Colonic mucosa (tissue), 4 donors: ENCODE measurements around the gene INTS3. TPM values are rescaled to one million over a fixed set of nuclear protein-coding genes. Genes with fewer than 3 reads are reported as not detected.

Experiments
- DNase-seq: peaks from one replicate; pipeline ENCODE4 v3.0.0-alpha.2; 2020
- H3K27ac ChIP-seq: fragments of 200-600 bp; one replicate; pipeline ENCODE4 v1.8.0; 2021
- H3K27me3 ChIP-seq: fragments of 200-600 bp; one replicate; pipeline ENCODE4 v1.8.0; 2021
- H3K36me3 ChIP-seq: fragments of 200-600 bp; one replicate; pipeline ENCODE4 v1.8.0; 2021
- H3K4me1 ChIP-seq: fragments of 200-600 bp; one replicate; pipeline ENCODE4 v1.8.0; 2021; ENCODE audit warnings: mild to moderate bottlenecking
- H3K4me3 ChIP-seq: fragments of 200-600 bp; one replicate; pipeline ENCODE4 v1.8.0; 2021
- H3K9ac ChIP-seq, 2 donors: one replicate each; pipeline ENCODE4 v1.7.0; 2013; ENCODE audit warnings: control low read depth in 2 of 2, low read depth in 2 of 2, low read length in 2 of 2
- H3K9me3 ChIP-seq: fragments of 200-600 bp; one replicate; pipeline ENCODE4 v1.8.0; 2021
- CTCF ChIP-seq: fragments of 200-600 bp; IDR thresholded peaks from one replicate; pipeline ENCODE4 v1.8.0; 2022; ENCODE audit warnings: antibody characterized with exemption, mild to moderate bottlenecking
- intact Hi-C: fragments of 100-400 bp; cut with DNase I; formaldehyde crosslinking; loops from one replicate; pipeline ENCODE4 v1.14.1; 2022
- total RNA-seq, 2 donors: library from RNA; stranded (reverse); fragmentation: NEBNext Ultra II Directional in 1 of 2; extraction: Animal tissue kit (Norgen Biotek cat#: 25700) in 1 of 2; gene quantifications; one replicate each; pipeline ENCODE4 v1.2.1, GENCODE V29; 2021
- donor health status: healthy.
- donor health status: DM: no; HTN: no; CAD: no.
- donor health status: DM: no; HTN: no; CAD: no.

INTS3 gene
- total RNA-seq, 2 donors from 2014 or later: 25.5 to 53.1 TPM

GRCh38 chr1:153795934-153796785, 68.3 kb downstream of the INTS3 start:
- no peak overlapping the region for H3K27ac ChIP-seq
- no peaks in the 10 kb centered on the region for H3K27me3 ChIP-seq
- H3K9me3 ChIP-seq: no peaks in the 10 kb centered on the region
- intact Hi-C loops: loop anchor here (2.0 kb wide), 1 partner anchor 191 kb away; the partner anchor contains the start of gene RAB13
- no peak overlapping the region for H3K9ac ChIP-seq
- no peaks in the 10 kb centered on the region for H3K4me1 ChIP-seq
- TF ChIP-seq CTCF: no peak
- H3K4me3 ChIP-seq: no peak overlapping the region
- H3K36me3 ChIP-seq: no peaks in the 10 kb centered on the region
- peak; percentile 17 for DNase-seq

GRCh38 chr1:153796786-153797659, 69.2 kb downstream of the INTS3 start:
- no peak overlapping the region for H3K9ac ChIP-seq
- intact Hi-C loops: loop anchor here (2.0 kb wide), 1 partner anchor 190 kb away; the partner anchor contains the start of gene RAB13
- no peaks in the 10 kb centered on the region for H3K27me3 ChIP-seq
- H3K4me1 ChIP-seq: no peaks in the 10 kb centered on the region
- no peak overlapping the region for H3K27ac ChIP-seq
- no peaks in the 10 kb centered on the region for H3K9me3 ChIP-seq
- no peaks in the 10 kb centered on the region for H3K36me3 ChIP-seq
- peak; percentile 92 for DNase-seq
- no peak overlapping the region for H3K4me3 ChIP-seq
- TF ChIP-seq CTCF: peak; percentile 81

- no peak for DNase-seq
- H3K36me3 ChIP-seq: no peaks in the 10 kb centered on the region
- TF ChIP-seq CTCF: no peak
- no peaks in the 10 kb centered on the region for H3K4me1 ChIP-seq
- no peaks in the 10 kb centered on the region for H3K27me3 ChIP-seq
- H3K9me3 ChIP-seq: no peaks in the 10 kb centered on the region
- H3K27ac ChIP-seq: no peak overlapping the region
- intact Hi-C loops: no loop called here
- H3K4me3 ChIP-seq: no peak overlapping the region
- H3K9ac ChIP-seq: no peak overlapping the region
Measured at GRCh38 chr1:153798468-153798780, 70.6 kb downstream of the INTS3 start.

GRCh38 chr1:153799016-153799415, 71.2 kb downstream of the INTS3 start:
- no peak overlapping the region for H3K9ac ChIP-seq
- no peaks in the 10 kb centered on the region for H3K4me1 ChIP-seq
- H3K27ac ChIP-seq: no peak overlapping the region
- no peaks in the 10 kb centered on the region for H3K36me3 ChIP-seq
- no peaks in the 10 kb centered on the region for H3K9me3 ChIP-seq
- H3K4me3 ChIP-seq: no peak overlapping the region
- no peak for TF ChIP-seq CTCF
- no peak for DNase-seq
- intact Hi-C loops: no loop called here
- H3K27me3 ChIP-seq: no peaks in the 10 kb centered on the region

- no peaks in the 10 kb centered on the region for H3K36me3 ChIP-seq
Measured at GRCh38 chr1:153799566-153800465, 72.0 kb downstream of the INTS3 start.

More at GRCh38 chr1:153799566-153800465, 72.0 kb downstream of the INTS3 start:
- intact Hi-C loops: no loop called here
- no peak for DNase-seq
- no peaks in the 10 kb centered on the region for H3K4me1 ChIP-seq
- H3K27me3 ChIP-seq: no peaks in the 10 kb centered on the region
- no peak for TF ChIP-seq CTCF
- H3K9ac ChIP-seq: no peak overlapping the region
- no peaks in the 10 kb centered on the region for H3K9me3 ChIP-seq
- no peak overlapping the region for H3K27ac ChIP-seq
- no peak overlapping the region for H3K4me3 ChIP-seq
